B cell (primary cell): ENCODE measurements around the gene CNNM4. TPM values are rescaled to one million over a fixed set of nuclear protein-coding genes. Genes with fewer than 3 reads are reported as not detected.

Source experiments
- ATAC-seq: fragments of 200-7000 bp; cut with Tn5 transposase; one replicate; pipeline ENCODE4 v1.10.0; 2021; ENCODE audit warnings: low read depth, mild to moderate bottlenecking, moderate number of reproducible peaks, moderate library complexity
- CTCF ChIA-PET: fragments of 350-600 bp; sonication (Branson Sonifier 250); formaldehyde crosslinking; loops from one replicate; lab custom pipeline; 2021; ENCODE audit warnings: antibody characterized with exemption, inconsistent platforms; lab: Charles Lee
- POLR2A ChIA-PET: fragments of 350-600 bp; sonication (Branson Sonifier 250); formaldehyde crosslinking; loops from one replicate; lab custom pipeline; 2021; ENCODE audit warnings: antibody characterized with exemption; lab: Charles Lee
- DNase-seq: peaks from one replicate; pipeline ENCODE4 v3.0.0; 2013
- H2AFZ ChIP-seq: 2 replicates; pipeline ENCODE4 v1.6.1; 2012; ENCODE audit warnings: mild to moderate bottlenecking, low read depth, low read length; ENCODE audit not compliant: insufficient read depth, poor library complexity, severe bottlenecking
- H3K27ac ChIP-seq, 2 donors: 1 replicate in 1 of 2; 2 replicates in 1 of 2; pipeline ENCODE4 v1.5.1; 2012 to 2013; ENCODE audit warnings: low read length in 2 of 2, mild to moderate bottlenecking in 2 of 2, moderate library complexity in 1 of 2
- H3K27me3 ChIP-seq, 4 experiments: fragments of 200-600 bp in 1 of 4; sonication (generic) in 1 of 4; replicated peaks in 1 of 4; 1 replicate in 2 of 4; 2 replicates in 2 of 4; pipeline versions ENCODE4 v1.6.1 to v1.7.0; 2013 to 2016; ENCODE audit warnings: low read length in 3 of 4, mild to moderate bottlenecking in 2 of 4, mixed read lengths in 1 of 4, moderate library complexity in 1 of 4; ENCODE audit not compliant: insufficient read depth in 4 of 4, control insufficient read depth in 3 of 4; ENCODE audit errors: control extremely low read depth in 1 of 4
- H3K36me3 ChIP-seq, 2 experiments: replicated peaks in 1 of 2; 1 replicate in 1 of 2; 2 replicates in 1 of 2; pipeline versions ENCODE4 v1.6.1 to v1.7.1; 2013; ENCODE audit warnings: low read length in 1 of 2; ENCODE audit not compliant: insufficient read depth in 2 of 2, control insufficient read depth in 1 of 2; ENCODE audit errors: control extremely low read depth in 1 of 2, extremely low read depth in 1 of 2
- H3K4me1 ChIP-seq, 2 donors: fragments of 200-600 bp in 1 of 2; sonication (generic) in 1 of 2; 1 replicate in 1 of 2; 2 replicates in 1 of 2; pipeline versions ENCODE4 v1.5.1 to v1.6.1; 2013 to 2017; ENCODE audit warnings: low read length in 2 of 2; ENCODE audit not compliant: control insufficient read depth in 2 of 2, insufficient read depth in 2 of 2
- H3K4me2 ChIP-seq: replicated peaks from 2 replicates; pipeline ENCODE3; 2012; ENCODE audit warnings: mild to moderate bottlenecking, low read depth, low read length; ENCODE audit not compliant: poor library complexity, severe bottlenecking
- H3K4me3 ChIP-seq, 5 experiments: fragments of 200-600 bp in 1 of 5; sonication (generic) in 1 of 5; 1 replicate in 3 of 5; 2 replicates in 2 of 5; pipeline versions ENCODE4 v1.5.1 to v1.7.0; 2011 to 2016; ENCODE audit warnings: low read length in 4 of 5, mild to moderate bottlenecking in 4 of 5, low read depth in 2 of 5, control low read depth in 1 of 5, moderate library complexity in 1 of 5; ENCODE audit not compliant: insufficient read depth in 1 of 5; ENCODE audit errors: control extremely low read depth in 1 of 5, extremely low read depth in 1 of 5
- H3K79me2 ChIP-seq: fragments of 200-600 bp; sonication (generic); one replicate; pipeline ENCODE4 v1.6.0; 2016; ENCODE audit warnings: low read length; ENCODE audit not compliant: control insufficient read depth, insufficient read depth
- H3K9ac ChIP-seq: fragments of 200-600 bp; sonication (generic); 2 replicates; pipeline ENCODE4 v1.6.1; 2017; ENCODE audit warnings: mild to moderate bottlenecking, low read length, moderate library complexity
- H3K9me3 ChIP-seq, 3 donors: one replicate each; pipeline versions ENCODE4 v1.6.1 to v1.7.1; 2013; ENCODE audit warnings: low read length in 2 of 3; ENCODE audit not compliant: control insufficient read depth in 2 of 3, insufficient read depth in 1 of 3; ENCODE audit errors: control extremely low read depth in 1 of 3
- H4K20me1 ChIP-seq: 2 replicates; pipeline ENCODE4 v1.6.0; 2012; ENCODE audit warnings: mild to moderate bottlenecking, low read length; ENCODE audit not compliant: insufficient read depth, control insufficient read depth, poor library complexity, severe bottlenecking
- H3K27ac Mint-ChIP-seq: one replicate; pipeline ENCODE4 v1.8.0; 2021; ENCODE audit warnings: mixed read lengths
- H3K27me3 Mint-ChIP-seq: one replicate; pipeline ENCODE4 v1.8.0; 2021; ENCODE audit warnings: mixed read lengths
- H3K4me1 Mint-ChIP-seq: one replicate; pipeline ENCODE4 v1.8.0; 2021; ENCODE audit warnings: mixed read lengths
- H3K4me3 Mint-ChIP-seq: one replicate; pipeline ENCODE4 v1.8.0; 2021; ENCODE audit warnings: mixed read lengths
- H3K9me3 Mint-ChIP-seq: one replicate; pipeline ENCODE4 v1.8.0; 2022; ENCODE audit warnings: mixed read lengths; ENCODE audit not compliant: insufficient read depth
- EZH2 ChIP-seq: IDR thresholded peaks from 2 replicates; pipeline ENCODE4 v1.6.1; 2012; ENCODE audit warnings: borderline replicate concordance, low read depth, mild to moderate bottlenecking, moderate library complexity, low read length; ENCODE audit not compliant: insufficient read depth, poor library complexity, severe bottlenecking
- WGBS: methylation state at CpG from one replicate; pipeline ENCODE4 v1.1.5; 2013; ENCODE audit warnings: missing lambda C conversion rate; ENCODE audit not compliant: insufficient coverage; 5-methylcytosine and 5-hydroxymethylcytosine counted together
- intact Hi-C: fragments of 100-400 bp; cut with micrococcal nuclease; formaldehyde crosslinking; loops from one replicate; pipeline ENCODE4 v1.10.0; 2022
- polyA plus RNA-seq: library from polyadenylated mRNA; depleted of rRNA; stranded (reverse); fragments of >200 nt; gene quantifications from 2 replicates; pipeline ENCODE4 v1.2.3, GENCODE V29; 2012
- total RNA-seq, 2 donors: library from RNA; stranded (reverse); fragments of 120-200 nt in 1 of 2; gene quantifications; 1 replicate in 1 of 2; 2 replicates in 1 of 2; pipeline versions ENCODE4 v1.2.3 to v1.2.4, GENCODE V29; 2013 to 2022
- TF ChIP-seq, protein P1 (sequence below): fragments of 200-600 bp; IDR thresholded peaks from one replicate; pipeline ENCODE4 v1.8.0; 2022; ENCODE audit warnings: antibody characterized with exemption, mild to moderate bottlenecking

Gene CNNM4
- total and polyA plus RNA-seq, 2 donors (not counting 1 experiment from before 2014, with no cell fraction given): 15.1 to 24.0 TPM

DNA sequence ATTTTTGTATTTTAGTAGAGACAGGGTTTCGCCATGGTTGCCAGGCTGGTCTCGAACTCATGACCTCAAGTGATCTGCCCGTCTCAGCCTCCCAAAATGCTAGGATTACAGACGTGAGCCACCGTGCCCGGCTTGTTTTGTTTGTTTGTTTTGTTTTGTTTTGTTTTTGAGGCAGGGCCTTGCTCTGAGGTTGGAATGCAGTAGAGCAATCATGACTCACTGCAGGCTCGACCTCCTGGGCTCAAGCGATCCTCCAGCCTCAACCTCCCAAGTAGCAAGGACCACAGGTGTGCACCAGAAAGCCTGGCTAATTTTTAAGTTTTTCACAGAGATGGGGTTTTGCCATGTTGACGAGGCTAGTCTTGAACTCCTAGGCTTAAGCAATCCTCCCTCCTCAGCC is 8.9 kb upstream of the CNNM4 start:
- H3K4me3 ChIP-seq: no peak overlapping the region
- WGBS: 97% methylated on average over 5 of the region's 9 CpGs
- no peak overlapping the region for H3K9ac ChIP-seq
- POLR2A ChIA-PET: interaction anchor here (0.6 kb wide), 1 partner anchor 39 kb away, joined by 6 read pairs; no protein-coding TSS in a partner anchor
- H3K9me3 Mint-ChIP-seq: no peaks in the 10 kb centered on the region
- CTCF ChIA-PET: no interaction called here
- H3K27me3 Mint-ChIP-seq: peaks cover 3% of the 10 kb centered on the region
- H3K36me3 ChIP-seq: no peaks in the 10 kb centered on the region
- TF ChIP-seq, protein P1, sequence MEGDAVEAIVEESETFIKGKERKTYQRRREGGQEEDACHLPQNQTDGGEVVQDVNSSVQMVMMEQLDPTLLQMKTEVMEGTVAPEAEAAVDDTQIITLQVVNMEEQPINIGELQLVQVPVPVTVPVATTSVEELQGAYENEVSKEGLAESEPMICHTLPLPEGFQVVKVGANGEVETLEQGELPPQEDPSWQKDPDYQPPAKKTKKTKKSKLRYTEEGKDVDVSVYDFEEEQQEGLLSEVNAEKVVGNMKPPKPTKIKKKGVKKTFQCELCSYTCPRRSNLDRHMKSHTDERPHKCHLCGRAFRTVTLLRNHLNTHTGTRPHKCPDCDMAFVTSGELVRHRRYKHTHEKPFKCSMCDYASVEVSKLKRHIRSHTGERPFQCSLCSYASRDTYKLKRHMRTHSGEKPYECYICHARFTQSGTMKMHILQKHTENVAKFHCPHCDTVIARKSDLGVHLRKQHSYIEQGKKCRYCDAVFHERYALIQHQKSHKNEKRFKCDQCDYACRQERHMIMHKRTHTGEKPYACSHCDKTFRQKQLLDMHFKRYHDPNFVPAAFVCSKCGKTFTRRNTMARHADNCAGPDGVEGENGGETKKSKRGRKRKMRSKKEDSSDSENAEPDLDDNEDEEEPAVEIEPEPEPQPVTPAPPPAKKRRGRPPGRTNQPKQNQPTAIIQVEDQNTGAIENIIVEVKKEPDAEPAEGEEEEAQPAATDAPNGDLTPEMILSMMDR: no peak
- TF ChIP-seq EZH2: no peak
- peaks cover 2% of the 10 kb centered on the region for H3K79me2 ChIP-seq
- no peak overlapping the region for H2AFZ ChIP-seq
- no peaks in the 10 kb centered on the region for H3K4me1 ChIP-seq
- no peaks in the 10 kb centered on the region for H4K20me1 ChIP-seq
- ATAC-seq (no peak), DNase-seq (no peak)
- no peak overlapping the region for H3K4me2 ChIP-seq
- H3K27me3 ChIP-seq: peaks cover 0 to 5% (median 0%) of the 10 kb centered on the region in 4 experiments
- no peaks in the 10 kb centered on the region for H3K4me1 Mint-ChIP-seq
- no peak overlapping the region for H3K4me3 Mint-ChIP-seq
- intact Hi-C loops: no loop called here
- no peak overlapping the region for H3K27ac Mint-ChIP-seq
- H3K27ac ChIP-seq: no peak overlapping the region
- H3K9me3 ChIP-seq: no peaks in the 10 kb centered on the region

DNA sequence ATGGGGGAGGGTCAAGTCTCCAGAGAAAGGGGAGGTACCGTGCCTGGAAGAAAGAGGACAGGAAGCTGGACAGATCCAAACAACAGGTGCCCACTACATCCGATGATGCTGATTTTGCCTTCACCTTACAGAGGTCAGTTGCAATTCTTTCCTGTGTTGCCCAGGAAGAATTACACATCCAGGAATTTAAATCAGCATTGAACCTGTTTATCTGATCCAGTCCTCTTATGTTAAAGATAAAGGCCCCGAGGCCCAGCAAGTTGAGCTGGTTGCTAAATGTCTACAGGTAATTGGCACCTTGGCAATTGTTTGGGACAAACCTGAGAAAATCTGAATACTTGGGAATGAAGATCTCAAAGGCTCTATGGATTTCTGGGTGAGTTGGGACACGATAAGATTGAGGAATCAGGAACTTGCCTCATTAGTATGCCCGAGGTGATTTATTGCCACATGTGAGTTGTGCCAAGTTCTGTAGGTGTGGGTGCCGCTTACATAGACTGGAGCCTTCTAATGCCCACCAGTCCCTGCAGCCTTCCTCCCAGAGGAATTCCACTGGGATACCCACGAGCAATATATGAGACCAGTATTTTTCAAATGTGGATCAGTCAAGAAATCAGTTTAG is 6.9 kb upstream of the CNNM4 start:
- Histone ChIP-seq H3K4me2 (no peak overlapping the region), H3K79me2 (peaks cover 11% of the 10 kb centered on the region), H3K27ac (no peak overlapping the region), H3K9ac (no peak overlapping the region), H4K20me1 (no peaks in the 10 kb centered on the region), H3K4me1 (no peaks in the 10 kb centered on the region), H3K27me3 (peaks cover 0 to 5% (median 0%) of the 10 kb centered on the region in 4 experiments), H3K9me3 (no peaks in the 10 kb centered on the region), H3K4me3 (no peak overlapping the region), H2AFZ (no peak overlapping the region), H3K36me3 (no peaks in the 10 kb centered on the region)
- no peak for ATAC-seq
- H3K4me1 Mint-ChIP-seq: no peaks in the 10 kb centered on the region
- H3K4me3 Mint-ChIP-seq: no peak overlapping the region
- no peak for DNase-seq
- POLR2A ChIA-PET: no interaction called here
- intact Hi-C loops: no loop called here
- 92% methylated on average over 3 of the region's 7 CpGs for WGBS
- CTCF ChIA-PET: interaction anchor here (2.2 kb wide), 1 partner anchor 9 kb away, joined by 6 read pairs; no protein-coding TSS in a partner anchor
- TF ChIP-seq, protein P1: no peak
- no peak for TF ChIP-seq EZH2
- H3K27me3 Mint-ChIP-seq: peaks cover 3% of the 10 kb centered on the region
- H3K27ac Mint-ChIP-seq: peak overlapping the region; percentile 63
- H3K9me3 Mint-ChIP-seq: no peaks in the 10 kb centered on the region
